GM12878 (cell line): Measurements from ENCODE around the gene TMEM45B.

ENCODE experiments used
- BRCA1 ChIP-seq: IDR thresholded peaks from 2 replicates; pipeline ENCODE4 v1.6.1; 2011; ENCODE audit warnings: low read depth, low read length, improper control_type of control experiment
- NBN ChIP-seq: fragments of 450-650 bp; IDR thresholded peaks from 2 replicates; pipeline ENCODE4 v1.6.1; 2016
- PAX8 ChIP-seq: fragments of 450-650 bp; IDR thresholded peaks from 2 replicates; pipeline ENCODE4 v1.6.1; 2017; ENCODE audit warnings: mild to moderate bottlenecking, moderate library complexity
- RAD21 ChIP-seq: IDR thresholded peaks from 2 replicates; pipeline ENCODE4 v1.6.1; 2011; ENCODE audit warnings: mild to moderate bottlenecking, low read depth, low read length, moderate library complexity; ENCODE audit not compliant: insufficient read depth
- SMAD1 ChIP-seq: fragments of 450-650 bp; IDR thresholded peaks from 2 replicates; pipeline ENCODE4 v1.6.1; 2018; ENCODE audit warnings: mild to moderate bottlenecking, low read depth; ENCODE audit not compliant: partially characterized antibody
- SMARCA5 ChIP-seq: fragments of 450-650 bp; IDR thresholded peaks from 2 replicates; pipeline ENCODE4 v1.6.1; 2017; ENCODE audit warnings: mild to moderate bottlenecking
- TAF1 ChIP-seq: IDR thresholded peaks from 2 replicates; pipeline ENCODE4 v1.6.1; 2011; ENCODE audit warnings: mild to moderate bottlenecking, low read depth, low read length, borderline replicate concordance
- ZNF24 ChIP-seq: fragments of 450-650 bp; IDR thresholded peaks from 2 replicates; pipeline ENCODE4 v1.6.1; 2017; ENCODE audit warnings: antibody characterized with exemption, mild to moderate bottlenecking
- TF ChIP-seq, protein P1 (sequence below): IDR thresholded peaks from 2 replicates; pipeline ENCODE4 v1.6.1; 2012; ENCODE audit warnings: low read depth, low read length, improper control_type of control experiment
- TF ChIP-seq, protein P2 (sequence below): fragments of 450-650 bp; IDR thresholded peaks from 2 replicates; pipeline ENCODE4 v1.6.1; 2016; ENCODE audit warnings: mild to moderate bottlenecking
- TF ChIP-seq, protein P3 (sequence below): IDR thresholded peaks from 2 replicates; pipeline ENCODE4 v1.6.1; 2011; ENCODE audit warnings: low read depth, mild to moderate bottlenecking, low read length, moderate library complexity, borderline replicate concordance; ENCODE audit errors: extremely low read depth
- TF ChIP-seq, protein P4 (sequence below): IDR thresholded peaks from 2 replicates; pipeline ENCODE4 v1.6.1; 2012; ENCODE audit warnings: mild to moderate bottlenecking, low read depth, low read length

DNA sequence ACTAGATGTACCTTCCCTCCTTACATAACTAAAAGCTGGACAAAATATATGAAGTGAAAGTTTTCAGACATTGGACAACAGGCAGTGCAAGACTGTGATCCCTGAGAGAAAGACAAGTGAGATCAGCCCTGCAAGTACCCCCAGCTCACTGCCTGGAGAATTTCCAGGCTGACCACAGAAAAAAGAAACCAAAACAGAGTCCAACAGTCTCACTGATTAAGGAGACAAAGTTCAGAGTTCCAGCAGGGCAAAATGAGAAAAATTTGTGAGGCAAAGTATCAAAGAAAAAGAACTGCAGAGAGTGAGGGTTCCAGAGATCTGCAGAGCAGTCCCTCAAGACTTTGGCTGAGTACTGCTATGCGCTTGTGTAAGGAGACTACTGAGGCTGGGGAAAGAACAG, 47.3 kb upstream of the TMEM45B start:
- TF ChIP-seq SMARCA5 (no peak), NBN (no peak), TAF1 (no peak), ZNF24 (no peak), PAX8 (no peak), RAD21 (no peak), SMAD1 (no peak), BRCA1 (no peak)
- TF ChIP-seq, protein P1, sequence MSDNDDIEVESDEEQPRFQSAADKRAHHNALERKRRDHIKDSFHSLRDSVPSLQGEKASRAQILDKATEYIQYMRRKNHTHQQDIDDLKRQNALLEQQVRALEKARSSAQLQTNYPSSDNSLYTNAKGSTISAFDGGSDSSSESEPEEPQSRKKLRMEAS = no peak
- TF ChIP-seq, protein P2, sequence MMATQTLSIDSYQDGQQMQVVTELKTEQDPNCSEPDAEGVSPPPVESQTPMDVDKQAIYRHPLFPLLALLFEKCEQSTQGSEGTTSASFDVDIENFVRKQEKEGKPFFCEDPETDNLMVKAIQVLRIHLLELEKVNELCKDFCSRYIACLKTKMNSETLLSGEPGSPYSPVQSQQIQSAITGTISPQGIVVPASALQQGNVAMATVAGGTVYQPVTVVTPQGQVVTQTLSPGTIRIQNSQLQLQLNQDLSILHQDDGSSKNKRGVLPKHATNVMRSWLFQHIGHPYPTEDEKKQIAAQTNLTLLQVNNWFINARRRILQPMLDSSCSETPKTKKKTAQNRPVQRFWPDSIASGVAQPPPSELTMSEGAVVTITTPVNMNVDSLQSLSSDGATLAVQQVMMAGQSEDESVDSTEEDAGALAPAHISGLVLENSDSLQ = no peak
- TF ChIP-seq, protein P3, sequence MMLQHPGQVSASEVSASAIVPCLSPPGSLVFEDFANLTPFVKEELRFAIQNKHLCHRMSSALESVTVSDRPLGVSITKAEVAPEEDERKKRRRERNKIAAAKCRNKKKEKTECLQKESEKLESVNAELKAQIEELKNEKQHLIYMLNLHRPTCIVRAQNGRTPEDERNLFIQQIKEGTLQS = no peak
- TF ChIP-seq, protein P4, sequence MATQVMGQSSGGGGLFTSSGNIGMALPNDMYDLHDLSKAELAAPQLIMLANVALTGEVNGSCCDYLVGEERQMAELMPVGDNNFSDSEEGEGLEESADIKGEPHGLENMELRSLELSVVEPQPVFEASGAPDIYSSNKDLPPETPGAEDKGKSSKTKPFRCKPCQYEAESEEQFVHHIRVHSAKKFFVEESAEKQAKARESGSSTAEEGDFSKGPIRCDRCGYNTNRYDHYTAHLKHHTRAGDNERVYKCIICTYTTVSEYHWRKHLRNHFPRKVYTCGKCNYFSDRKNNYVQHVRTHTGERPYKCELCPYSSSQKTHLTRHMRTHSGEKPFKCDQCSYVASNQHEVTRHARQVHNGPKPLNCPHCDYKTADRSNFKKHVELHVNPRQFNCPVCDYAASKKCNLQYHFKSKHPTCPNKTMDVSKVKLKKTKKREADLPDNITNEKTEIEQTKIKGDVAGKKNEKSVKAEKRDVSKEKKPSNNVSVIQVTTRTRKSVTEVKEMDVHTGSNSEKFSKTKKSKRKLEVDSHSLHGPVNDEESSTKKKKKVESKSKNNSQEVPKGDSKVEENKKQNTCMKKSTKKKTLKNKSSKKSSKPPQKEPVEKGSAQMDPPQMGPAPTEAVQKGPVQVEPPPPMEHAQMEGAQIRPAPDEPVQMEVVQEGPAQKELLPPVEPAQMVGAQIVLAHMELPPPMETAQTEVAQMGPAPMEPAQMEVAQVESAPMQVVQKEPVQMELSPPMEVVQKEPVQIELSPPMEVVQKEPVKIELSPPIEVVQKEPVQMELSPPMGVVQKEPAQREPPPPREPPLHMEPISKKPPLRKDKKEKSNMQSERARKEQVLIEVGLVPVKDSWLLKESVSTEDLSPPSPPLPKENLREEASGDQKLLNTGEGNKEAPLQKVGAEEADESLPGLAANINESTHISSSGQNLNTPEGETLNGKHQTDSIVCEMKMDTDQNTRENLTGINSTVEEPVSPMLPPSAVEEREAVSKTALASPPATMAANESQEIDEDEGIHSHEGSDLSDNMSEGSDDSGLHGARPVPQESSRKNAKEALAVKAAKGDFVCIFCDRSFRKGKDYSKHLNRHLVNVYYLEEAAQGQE = no peak
